Amygdala (tissue), 56 donors: Measurements from ENCODE around the gene DIAPH1.
"Not testable (repeated sequence)": the region's sequence is repeated elsewhere in the genome, so short reads cannot be mapped to it uniquely, and the experiment has no call there.

Experiments
- DNase-seq, 56 donors: peaks; one replicate each; lab custom pipeline; 2025; lab: John Stamatoyannopoulos, UW

Gene DIAPH1

GRCh38 chr5:141615991-141616720 is 2.6 kb downstream of the DIAPH1 start:
- DNase-seq, result no peak

GRCh38 chr5:141613344-141613743 is 5.5 kb downstream of the DIAPH1 start:
- DNase-seq, result no peak

DNA sequence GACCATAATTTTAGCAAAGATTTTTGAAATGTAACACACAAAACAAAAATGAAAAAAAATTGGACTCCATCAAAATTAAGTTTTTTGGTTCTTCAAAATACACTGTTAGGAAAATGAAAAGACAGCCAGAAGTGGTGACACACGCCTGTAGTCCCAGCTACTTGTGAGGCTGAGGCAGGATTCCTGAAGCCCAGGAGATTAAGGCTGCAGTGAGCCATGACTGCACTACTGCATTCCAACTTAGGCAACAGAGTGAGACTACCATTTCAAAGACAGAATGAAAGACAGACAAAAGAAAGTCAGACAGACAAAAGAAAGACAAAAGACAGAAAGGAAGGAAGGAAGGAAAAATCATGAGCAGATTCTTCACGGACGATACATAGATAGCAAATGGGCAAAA is 7.5 kb downstream of the DIAPH1 start:
- no peak for DNase-seq

GRCh38 chr5:141609921-141610320 is 8.9 kb downstream of the DIAPH1 start:
- not testable (repeated sequence) for DNase-seq

- DNase-seq, result no peak
Measured at GRCh38 chr5:141609044-141609443, 9.8 kb downstream of the DIAPH1 start.

DNA sequence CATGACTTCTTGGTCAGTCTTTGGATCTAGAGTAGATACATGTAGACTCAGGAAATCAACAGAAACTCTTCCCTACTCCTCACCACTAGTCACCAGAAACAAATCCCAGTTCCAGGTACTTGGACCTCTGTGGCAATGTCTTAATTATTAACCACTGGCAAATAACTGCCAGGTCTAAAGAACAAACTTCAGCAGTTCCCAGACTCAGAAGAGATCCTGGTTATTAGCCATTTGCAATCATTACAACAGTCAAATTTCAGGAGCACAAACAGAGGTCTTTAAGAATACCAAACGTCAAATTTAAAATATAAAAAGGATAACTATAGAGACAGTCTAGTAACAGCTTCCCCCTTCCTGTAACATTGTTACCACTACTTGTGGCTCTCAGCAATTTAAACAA is 10.2 kb downstream of the DIAPH1 start:
- DNase-seq, result no peak

DNA sequence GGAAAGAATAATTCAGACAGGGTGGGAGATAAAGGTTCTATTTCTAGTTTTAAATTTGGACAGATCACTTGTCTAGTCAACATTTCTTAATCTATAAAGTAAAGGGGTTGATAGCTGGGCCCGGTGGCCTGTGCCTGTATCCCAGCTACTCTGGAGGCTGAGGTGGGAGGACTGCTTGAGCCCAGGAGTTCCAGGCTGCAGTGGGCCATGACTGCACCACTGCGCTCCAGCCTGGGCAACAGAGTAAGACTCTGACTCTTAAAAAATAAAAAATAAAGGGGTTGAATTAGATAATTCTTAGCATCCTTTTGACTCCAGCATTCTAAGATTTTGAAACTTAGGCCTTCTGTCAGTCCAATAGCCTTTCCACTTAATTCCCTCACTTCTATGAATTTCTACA is 10.8 kb downstream of the DIAPH1 start:
- no peak for DNase-seq

DNA sequence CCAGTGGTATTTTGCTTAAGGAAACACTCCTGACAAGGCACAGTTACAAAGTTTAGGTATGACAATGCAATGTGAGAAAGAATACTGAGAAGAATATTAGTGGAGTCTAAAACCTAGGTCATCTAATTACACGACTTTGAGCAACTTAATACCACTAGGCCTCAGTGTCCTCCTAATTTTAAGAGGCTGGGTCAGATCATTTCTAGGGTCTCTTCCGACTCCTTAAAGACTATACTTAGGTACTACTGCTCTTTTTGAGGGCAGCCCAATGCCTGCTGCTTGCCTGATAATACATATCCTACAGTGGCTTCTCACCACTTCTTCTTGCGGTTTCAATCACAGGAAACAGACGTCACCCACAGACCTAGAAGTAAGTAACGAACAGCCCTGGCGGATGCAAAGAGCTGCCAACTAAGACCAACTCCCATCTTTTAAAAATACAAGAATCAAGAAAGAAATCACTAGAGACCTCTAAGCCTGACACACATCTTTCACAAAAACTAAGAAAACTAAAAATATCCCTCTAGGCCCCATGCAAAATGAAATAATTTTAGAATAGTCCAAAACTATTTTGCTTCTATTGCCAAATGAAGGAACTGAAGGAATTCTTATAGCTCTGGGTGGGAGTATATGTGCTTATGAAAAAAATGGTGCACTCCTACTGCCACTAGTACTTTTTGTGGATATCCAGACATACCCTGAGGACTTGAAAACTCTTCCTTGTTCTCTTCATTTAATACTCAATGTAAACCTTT is 13.1 kb downstream of the DIAPH1 start:
- DNase-seq, result peak in 8 of 56 donors; percentile 2 to 58 (median 10)

DNA sequence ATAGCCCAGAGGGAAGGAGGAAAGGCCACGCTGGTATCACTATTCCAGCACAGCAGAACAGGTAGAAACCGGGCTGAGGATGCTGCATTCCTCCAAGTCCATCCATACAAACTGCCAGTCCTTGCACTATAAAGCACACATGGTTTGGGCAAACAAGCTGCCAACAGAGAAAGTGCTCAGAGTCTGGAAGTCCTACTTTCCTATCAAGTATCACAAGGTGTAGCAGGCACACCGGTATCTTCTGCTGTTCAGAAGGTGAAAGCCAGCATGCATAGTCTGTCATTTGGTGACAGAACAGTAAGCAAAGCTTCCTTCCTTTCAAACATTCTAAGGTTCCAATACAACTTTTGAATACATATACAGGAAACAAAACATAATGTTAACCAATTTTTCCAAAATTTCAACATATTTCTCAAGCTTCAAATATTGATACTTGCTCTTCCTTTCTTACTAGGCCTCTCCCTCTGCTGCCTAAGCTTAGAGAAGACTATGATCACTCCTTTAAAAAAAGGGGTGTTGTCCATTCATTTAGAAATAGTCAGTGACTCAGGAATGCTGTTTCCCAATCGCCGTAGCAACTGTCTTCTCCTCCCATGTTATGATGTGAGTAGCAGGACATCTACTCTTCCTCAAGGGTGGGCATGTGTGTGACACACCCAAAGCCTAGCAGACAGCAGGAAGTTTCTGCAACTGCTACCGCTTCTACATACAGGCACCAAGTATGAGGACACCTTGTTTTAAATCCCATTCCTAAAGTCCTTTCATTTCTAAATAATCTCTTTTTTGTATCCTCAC is 14.7 kb downstream of the DIAPH1 start:
- DNase-seq, result no peak

- DNase-seq, result no peak
Measured at GRCh38 chr5:141602606-141603005, 16.2 kb downstream of the DIAPH1 start.

DNA sequence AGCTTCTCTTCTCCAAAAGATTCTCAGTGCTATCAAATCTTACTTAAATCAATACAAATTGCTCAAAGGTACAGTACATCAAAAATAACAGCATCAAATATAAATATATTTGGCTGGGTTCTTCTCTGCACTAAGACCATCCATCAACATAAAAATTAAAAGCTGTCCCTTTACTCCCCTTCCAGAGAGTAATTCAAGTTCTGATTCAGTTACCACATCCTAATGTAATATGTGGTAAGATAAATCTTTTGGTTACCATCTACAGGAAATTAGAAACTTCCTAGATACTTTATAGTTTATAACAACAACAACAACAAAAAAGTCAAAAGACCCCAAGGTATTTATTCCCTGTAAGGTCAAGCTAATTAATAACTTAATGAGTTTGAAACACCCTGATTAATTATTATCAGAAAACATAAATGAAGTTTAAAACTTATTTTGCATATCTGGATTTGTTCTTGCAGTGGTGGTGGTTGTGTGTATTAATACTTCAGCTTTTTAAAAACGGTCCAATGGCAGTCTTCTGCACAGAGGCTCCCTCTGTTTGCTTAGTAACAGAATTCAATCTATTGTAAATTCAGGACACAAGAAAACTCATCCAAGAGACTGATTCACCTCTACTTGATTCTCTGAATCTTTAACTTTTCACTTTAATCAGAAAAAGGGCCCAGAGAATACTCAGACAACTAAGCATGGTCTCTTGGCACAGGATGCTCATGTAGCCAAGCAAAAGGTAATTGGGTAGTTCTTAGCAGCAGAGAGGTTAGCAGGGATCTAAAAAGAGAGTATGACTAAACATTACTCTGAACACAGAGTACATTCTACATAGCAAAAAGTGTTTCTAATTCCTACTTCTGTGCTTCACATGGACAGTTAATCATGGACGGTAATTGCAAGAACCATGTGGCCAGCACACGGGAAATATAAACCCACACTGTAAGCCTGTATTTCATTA is 20.1 kb downstream of the DIAPH1 start:
- DNase-seq, result no peak

GRCh38 chr5:141597814-141598213 is 21.0 kb downstream of the DIAPH1 start:
- no peak for DNase-seq

DNA sequence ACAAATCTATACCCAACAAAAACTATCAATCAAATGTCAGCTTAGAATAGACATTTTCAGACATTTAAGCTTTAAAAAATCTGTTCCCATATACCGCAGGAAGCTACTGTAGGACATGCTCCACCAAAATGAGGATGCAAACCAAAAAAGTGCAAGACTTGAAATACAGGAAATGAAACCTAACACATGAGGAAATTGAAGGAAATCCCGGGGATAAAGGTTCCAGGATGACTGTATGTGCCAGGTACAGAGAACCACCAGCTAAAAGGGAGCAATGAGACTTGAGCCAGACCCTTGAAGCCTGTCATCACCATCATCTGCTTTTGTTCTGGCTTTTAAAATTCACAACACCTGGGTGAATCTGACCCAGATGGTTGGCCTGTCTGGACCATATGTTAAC is 21.4 kb downstream of the DIAPH1 start:
- no peak for DNase-seq

- DNase-seq, result no peak
Measured at GRCh38 chr5:141596867-141597266, 21.9 kb downstream of the DIAPH1 start.

- DNase-seq, result no peak
Measured at GRCh38 chr5:141590127-141590526, 28.7 kb downstream of the DIAPH1 start.

DNA sequence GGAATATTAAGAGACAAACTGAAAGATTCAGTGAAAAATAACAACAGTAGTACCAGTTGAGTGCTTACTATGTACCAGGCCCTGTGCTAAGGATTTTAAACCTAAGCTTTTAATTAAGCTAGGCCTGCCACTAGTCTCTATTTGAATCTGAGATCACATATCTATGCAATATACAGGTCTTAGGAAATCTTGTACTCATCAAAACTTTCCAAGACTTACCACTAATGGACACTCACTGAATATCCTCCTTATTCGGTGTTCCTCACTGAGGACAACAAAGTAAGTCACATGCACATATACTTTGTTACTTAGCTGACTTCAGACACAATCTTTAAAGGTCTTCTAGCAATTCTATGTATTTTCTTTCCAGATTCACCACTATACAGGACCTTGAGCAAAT is 32.6 kb downstream of the DIAPH1 start:
- DNase-seq, result no peak

GRCh38 chr5:141585594-141585993 is 33.2 kb downstream of the DIAPH1 start:
- DNase-seq, result no peak

GRCh38 chr5:141574122-141574510 is 44.7 kb downstream of the DIAPH1 start:
- DNase-seq, result no peak

GRCh38 chr5:141573489-141574121 is 45.2 kb downstream of the DIAPH1 start:
- DNase-seq, result no peak

DNA sequence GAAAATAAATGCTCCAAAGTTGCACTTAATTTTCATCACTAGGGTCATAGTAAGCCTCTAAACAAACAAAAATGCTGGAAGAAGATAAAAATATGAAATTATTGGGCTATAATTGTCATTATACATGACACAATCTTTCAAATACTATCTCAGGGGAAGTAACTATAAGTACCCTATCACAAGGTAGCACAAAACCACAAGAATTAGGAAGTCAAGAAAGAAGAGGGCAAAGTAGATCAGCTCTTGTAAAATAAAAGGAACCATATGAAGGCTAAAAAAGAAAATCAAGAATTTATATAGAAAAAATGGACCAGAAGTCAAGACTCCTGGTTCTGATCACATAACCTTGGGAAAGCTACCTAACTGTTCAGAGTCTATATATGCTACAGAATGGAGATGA is 48.1 kb downstream of the DIAPH1 start:
- no peak for DNase-seq
